Body of pancreas (tissue), 4 donors: Measurements from ENCODE around the gene HYCC2.

Source experiments
- CTCF ChIP-seq, 7 experiments: fragments of 450-650 bp in 4 of 7; fragments of 200-600 bp in 3 of 7; sonication (generic) in 3 of 7; IDR thresholded peaks; one replicate each; pipeline ENCODE4 v1.5.1; 2016 to 2019; ENCODE audit warnings: antibody characterized with exemption in 7 of 7
- POLR2A ChIP-seq, 3 donors: fragments of 450-650 bp; IDR thresholded peaks; one replicate each; pipeline ENCODE4 v1.6.1; 2016; ENCODE audit warnings: antibody characterized with exemption in 3 of 3, mild to moderate bottlenecking in 2 of 3

GRCh38 chr2:201057087-201057521 lies 14.4 kb downstream of the HYCC2 start:
- TF ChIP-seq POLR2A (IDR thresholded peaks at IDR 0.05) (no peak), CTCF (IDR thresholded peaks at IDR 0.05) (no peak)
